HCT116 (cell line): ENCODE results near the gene STAC2. TPM values are rescaled to one million over a fixed set of nuclear protein-coding genes. Genes with fewer than 3 reads are reported as not detected.

Experiments used
- ATAC-seq: fragments of 200-7000 bp; cut with Tn5 transposase; 2 replicates; pipeline ENCODE4 v1.9.1; 2020; ENCODE audit warnings: mild to moderate bottlenecking, moderate library complexity
- BruUV-seq: library from RNA; stranded (reverse); fragments of 400-500 nt; replicated peaks from 2 replicates; lab custom pipeline; 2021; lab: Mats Ljungman, UMichigan
- CTCF ChIA-PET: fragments of 300-600 bp; sonication (Branson Sonifier 250); formaldehyde crosslinking; loops from one replicate; lab custom pipeline; 2021; ENCODE audit warnings: antibody characterized with exemption; lab: Charles Lee
- POLR2A ChIA-PET: fragments of 300-600, 350-600 bp; sonication (Branson Sonifier 250); formaldehyde crosslinking; loops from one replicate; lab custom pipeline; 2021; ENCODE audit warnings: antibody characterized with exemption; lab: Charles Lee
- RAD21 ChIA-PET, 2 experiments: fragments of 300-600 bp; sonication (Branson Sonifier 250); formaldehyde crosslinking; loops; one replicate each; lab custom pipeline; 2023; ENCODE audit warnings: low total read pairs in 2 of 2; ENCODE audit not compliant: uncharacterized antibody in 2 of 2, unreplicated experiment in 2 of 2, low non-redundant PET in 1 of 2; lab: Charles Lee
- DNase-seq: peaks from one replicate; pipeline ENCODE4 v3.0.0-alpha.2; 2010; ENCODE audit warnings: low read depth, low spot score
- H2AFZ ChIP-seq: fragments of 200-600 bp; shearing (Covaris generic), sonication (generic); 2 replicates; pipeline ENCODE4 v1.6.1; 2017; ENCODE audit warnings: low read depth, mixed run types, mixed read lengths, antibody characterized with exemption, low read length; ENCODE audit not compliant: poor library complexity, severe bottlenecking
- H3K27ac ChIP-seq: 2 replicates; pipeline ENCODE4 v1.5.1; 2012; ENCODE audit warnings: low read depth, low read length
- H3K27me3 ChIP-seq: fragments of 200-600 bp; sonication (generic); 2 replicates; pipeline ENCODE4 v1.6.1; 2016; ENCODE audit warnings: mixed run types, low read length, mixed read lengths; ENCODE audit not compliant: insufficient read depth
- H3K36me3 ChIP-seq, 2 experiments: fragments of 200-500 bp in 1 of 2; fragments of 200-600 bp in 1 of 2; sonication (Bioruptor generic) in 1 of 2; sonication (generic) in 1 of 2; 2 replicates each; pipeline versions ENCODE4 v1.5.1 to v1.6.1; 2014 to 2016; ENCODE audit warnings: low read length in 2 of 2, inconsistent platforms in 1 of 2, mixed read lengths in 1 of 2, mixed run types in 1 of 2; ENCODE audit not compliant: insufficient read depth in 2 of 2, control insufficient read depth in 1 of 2
- H3K4me1 ChIP-seq, 2 experiments: fragments of 200-600 bp in 1 of 2; sonication (generic) in 1 of 2; 2 replicates each; pipeline versions ENCODE4 v1.5.1 to v1.6.1; 2012 to 2017; ENCODE audit warnings: low read length in 2 of 2, inconsistent platforms in 1 of 2, mild to moderate bottlenecking in 1 of 2, mixed read lengths in 1 of 2, mixed run types in 1 of 2, moderate library complexity in 1 of 2; ENCODE audit not compliant: insufficient read depth in 2 of 2, control insufficient read depth in 1 of 2
- H3K4me2 ChIP-seq: fragments of 200-600 bp; sonication (generic); 2 replicates; pipeline ENCODE4 v1.6.1; 2017; ENCODE audit warnings: mixed run types, low read length, mixed read lengths
- H3K4me3 ChIP-seq, 2 experiments: fragments of 200-600 bp in 1 of 2; sonication (generic) in 1 of 2; replicated peaks in 1 of 2; 2 replicates each; pipeline ENCODE4 v1.5.1; 2011 to 2016; ENCODE audit warnings: low read length in 2 of 2, control low read depth in 1 of 2, low read depth in 1 of 2, mild to moderate bottlenecking in 1 of 2, mixed read lengths in 1 of 2, mixed run types in 1 of 2
- H3K79me2 ChIP-seq: fragments of 200-600 bp; sonication (generic); 2 replicates; pipeline ENCODE4 v1.6.1; 2017; ENCODE audit warnings: mild to moderate bottlenecking, mixed run types, low read length, moderate library complexity, mixed read lengths; ENCODE audit not compliant: insufficient read depth
- H3K9ac ChIP-seq: fragments of 200-600 bp; sonication (generic); 2 replicates; pipeline ENCODE4 v1.6.1; 2016; ENCODE audit warnings: low read length, mixed read lengths
- H3K9me2 ChIP-seq: fragments of 200-600 bp; sonication (generic), shearing (Covaris generic); 2 replicates; pipeline ENCODE4 v1.6.1; 2017; ENCODE audit warnings: mixed run types, mild to moderate bottlenecking, moderate library complexity; ENCODE audit not compliant: insufficient read depth
- H3K9me3 ChIP-seq, 2 experiments: fragments of 200-500 bp in 1 of 2; fragments of 200-600 bp in 1 of 2; sonication (Bioruptor generic) in 1 of 2; sonication (generic) in 1 of 2; 2 replicates each; pipeline ENCODE4 v1.6.1; 2014 to 2017; ENCODE audit warnings: low read length in 2 of 2, mixed read lengths in 2 of 2, inconsistent platforms in 1 of 2, low read depth in 1 of 2, mild to moderate bottlenecking in 1 of 2, mixed run types in 1 of 2, moderate library complexity in 1 of 2; ENCODE audit not compliant: control insufficient read depth in 1 of 2, insufficient read depth in 1 of 2
- H4K20me1 ChIP-seq: fragments of 200-600 bp; sonication (generic), shearing (Covaris generic); 2 replicates; pipeline ENCODE4 v1.6.1; 2017; ENCODE audit warnings: mixed run types, mild to moderate bottlenecking, moderate library complexity; ENCODE audit not compliant: insufficient read depth
- CTCF ChIP-seq, 3 experiments: fragments of 200-600 bp in 1 of 3; sonication (generic) in 1 of 3; IDR thresholded peaks in 2 of 3; conservative IDR thresholded peaks in 1 of 3; 2 replicates each; pipeline ENCODE4 v1.5.1; 2012 to 2017; ENCODE audit warnings: low read depth in 2 of 3, low read length in 2 of 3, antibody characterized with exemption in 1 of 3, borderline replicate concordance in 1 of 3, control low read depth in 1 of 3, mild to moderate bottlenecking in 1 of 3, mixed read lengths in 1 of 3, mixed run types in 1 of 3, moderate library complexity in 1 of 3; ENCODE audit not compliant: insufficient read depth in 1 of 3
- EGR1 ChIP-seq: IDR thresholded peaks from 2 replicates; pipeline ENCODE4 v1.6.1; 2012; ENCODE audit warnings: low read depth
- EZH2 ChIP-seq: fragments of 200-600 bp; sonication (generic); IDR thresholded peaks from 2 replicates; pipeline ENCODE4 v1.6.1; 2017; ENCODE audit warnings: antibody characterized with exemption, mixed run types
- RAD21 ChIP-seq: IDR thresholded peaks from 2 replicates; pipeline ENCODE4 v1.6.1; 2012; ENCODE audit warnings: low read depth, mild to moderate bottlenecking
- SRF ChIP-seq: IDR thresholded peaks from 2 replicates; pipeline ENCODE4 v1.6.1; 2012; ENCODE audit warnings: low read depth
- TCF7L2 ChIP-seq: IDR thresholded peaks from 2 replicates; pipeline ENCODE4 v1.7.0; 2011; ENCODE audit warnings: borderline replicate concordance, inconsistent platforms; ENCODE audit not compliant: insufficient read depth, insufficient read length; ENCODE audit errors: extremely low read depth
- intact Hi-C: fragments of 100-400 bp; cut with micrococcal nuclease; formaldehyde crosslinking; loops from 2 replicates; pipeline ENCODE4 v1.10.0; 2022
- total RNA-seq: library from RNA; stranded (reverse); gene quantifications from one replicate; pipeline ENCODE4 v1.2.1, GENCODE V29; 2021; ENCODE audit not compliant: unreplicated experiment
- TF ChIP-seq, protein P1 (sequence below): IDR thresholded peaks from 2 replicates; pipeline ENCODE4 v1.6.1; 2012

The STAC2 gene
- total RNA-seq, 1 experiment from 2014 or later, result not detected

GRCh38 chr17:39240631-39241030, 14.9 kb upstream of the STAC2 start (continued):
- TF ChIP-seq, protein P1, sequence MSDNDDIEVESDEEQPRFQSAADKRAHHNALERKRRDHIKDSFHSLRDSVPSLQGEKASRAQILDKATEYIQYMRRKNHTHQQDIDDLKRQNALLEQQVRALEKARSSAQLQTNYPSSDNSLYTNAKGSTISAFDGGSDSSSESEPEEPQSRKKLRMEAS, result no peak
- TF ChIP-seq EGR1 (no peak), SRF (no peak)

GRCh38 chr17:39239640-39240314, 14.0 kb upstream of the STAC2 start:
- Histone ChIP-seq H3K27ac (no peak overlapping the region), H3K9me3 (no peaks in the 10 kb centered on the region), H3K9ac (no peak overlapping the region), H3K79me2 (no peaks in the 10 kb centered on the region), H3K4me3 (no peak overlapping the region), H3K36me3 (no peaks in the 10 kb centered on the region), H4K20me1 (no peaks in the 10 kb centered on the region), H2AFZ (peak overlapping the region; percentile 88), H3K9me2 (no peaks in the 10 kb centered on the region), H3K27me3 (no peaks in the 10 kb centered on the region), H3K4me1 (peaks cover 18 to 48% of the 10 kb centered on the region in 2 experiments), H3K4me2 (peak overlapping the region; percentile 56)
- RAD21 ChIA-PET, result interaction anchor here in 1 of 2 experiments (1.8 kb wide), 1 partner anchor 33 kb away, joined by 10 read pairs; no protein-coding TSS in a partner anchor
- ATAC-seq, result peak; percentile 71
- intact Hi-C loops, result loop anchor here (1.0 to 5.0 kb wide), 2 partner anchors 32 to 262 kb away; no protein-coding TSS in a partner anchor
- CTCF ChIA-PET, result interaction anchor here (1.0 to 6.8 kb wide), 4 partner anchors 12 to 257 kb away, joined by 3 to 60 read pairs (median 7); no protein-coding TSS in a partner anchor
- POLR2A ChIA-PET, result interaction anchor here (3.8 kb wide), 1 partner anchor 40 kb away, joined by 16 read pairs; the partner anchor contains the start of gene RPL19
- peak; percentile 59 for DNase-seq
- TF ChIP-seq EZH2, result no peak
- TF ChIP-seq CTCF (IDR thresholded peaks at IDR 0.05 in 2 of 3, conservative IDR thresholded peaks at IDR 0.05 in 1 of 3; ENCODE audit: borderline replicate concordance in 1 of 3, insufficient read depth in 1 of 3, low read depth in 2 of 3, low read length in 2 of 3), result peak; percentile 62 to 85 (median 83); a peak in 5 of 6 replicates
- peak; percentile 53 for TF ChIP-seq RAD21
- TF ChIP-seq, protein P1, result peak; percentile 73
- no peak for TF ChIP-seq TCF7L2
- BruUV-seq, result no TSS peak
